ENCODE data around the gene ADORA2B.
A peak's percentile ranks its signal among the peaks of the same experiment; 100 is the strongest.

Gene ADORA2B

DNA sequence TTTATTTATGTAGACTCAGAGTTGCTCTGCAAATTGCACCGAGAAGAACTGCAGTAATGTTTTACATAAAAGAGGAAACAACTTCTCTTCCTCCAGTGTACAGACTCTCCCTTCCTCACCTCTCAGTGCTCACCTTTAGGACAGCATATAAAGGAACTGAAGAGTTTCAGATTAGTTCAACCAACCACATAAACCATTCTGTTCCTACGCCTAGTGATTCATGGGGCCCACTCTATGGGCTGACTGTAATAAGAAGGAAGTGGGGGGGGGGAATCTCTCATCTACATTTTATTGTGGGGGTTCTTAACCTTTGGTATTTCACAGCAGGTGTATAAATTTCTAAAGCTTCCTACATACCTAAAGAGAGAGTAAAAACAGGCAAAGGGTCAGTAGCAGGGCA lies 36.3 kb downstream of the ADORA2B start:
- DNase-seq (ENCODE audit: low read depth in 2 of 2): peak in 1 of 2 donors; percentile 17

DNA sequence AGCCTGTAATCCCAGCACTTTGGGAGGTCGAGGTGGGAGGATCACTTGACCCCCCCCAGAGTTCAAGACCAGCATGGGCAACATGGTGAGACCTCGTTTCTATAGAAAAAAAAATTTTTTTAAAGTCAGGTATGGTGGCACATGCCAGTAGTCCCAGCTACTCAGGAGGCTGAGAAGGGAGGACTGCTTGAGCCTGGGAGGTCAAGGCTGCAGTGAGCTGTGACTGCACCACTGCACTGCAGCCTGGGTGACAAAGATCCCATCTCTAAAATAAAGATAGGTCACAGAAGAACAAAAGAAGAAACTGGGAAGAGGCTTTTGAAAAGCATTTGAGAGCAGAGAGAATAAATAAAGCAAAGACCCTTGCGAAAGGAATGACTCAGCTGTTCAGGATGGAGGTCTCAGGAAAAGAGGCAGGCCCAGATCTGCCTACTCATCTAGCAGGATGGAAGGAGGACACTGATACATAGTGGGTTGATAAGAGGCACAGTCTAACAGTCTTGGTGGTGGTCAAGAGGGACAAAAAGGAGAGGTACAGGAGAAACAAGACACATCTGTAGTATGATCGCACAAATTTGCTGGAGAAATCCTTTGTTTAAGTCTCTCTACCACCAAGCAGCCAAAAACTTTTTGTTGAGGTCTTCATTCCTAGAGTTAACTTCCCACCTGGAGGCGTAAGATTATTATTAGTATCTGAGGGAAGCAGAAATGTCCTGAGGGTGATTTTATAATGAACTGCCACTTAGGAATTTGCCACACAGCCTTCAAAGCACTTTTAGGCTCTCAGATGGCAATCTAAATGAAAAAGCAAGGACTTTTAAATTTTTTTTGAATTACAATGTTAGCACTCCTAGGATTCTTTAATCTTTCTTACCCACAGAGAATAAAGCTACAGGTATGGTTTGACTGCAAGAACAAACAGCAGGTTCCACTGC lies 37.0 kb downstream of the ADORA2B start:
- no peak for DNase-seq (ENCODE audit: low read depth in 2 of 2)

DNA sequence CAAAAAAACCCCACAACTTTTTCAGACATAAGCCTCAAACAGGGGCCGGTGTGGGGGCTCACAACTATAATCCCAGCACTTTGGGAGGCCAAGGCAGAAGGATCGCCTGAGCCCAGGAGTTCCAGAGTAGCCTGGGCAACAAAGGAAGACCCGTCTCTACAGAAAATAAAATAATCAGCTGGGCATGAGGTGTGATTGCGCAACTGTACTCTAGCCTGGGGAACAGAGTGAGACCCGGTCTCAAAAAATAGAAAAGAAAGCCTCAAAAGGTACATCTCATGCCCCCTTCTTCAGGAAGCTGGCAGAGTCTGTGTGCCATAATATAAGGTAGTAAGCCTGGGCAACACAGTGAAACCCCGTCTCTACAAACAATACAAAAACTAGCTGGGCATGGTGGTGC lies 51.4 kb downstream of the ADORA2B start:
- no peak for DNase-seq (ENCODE audit: low read depth in 2 of 2)

GRCh38 chr17:15998031-15998562 lies 53.2 kb downstream of the ADORA2B start:
- DNase-seq (ENCODE audit: low read depth in 2 of 2): no peak

- peak; percentile 89 to 92 for DNase-seq (ENCODE audit: low read depth in 2 of 2)
Observed at GRCh38 chr17:15999141-15999973, 54.4 kb downstream of the ADORA2B start, which contains the start of the genes TTC19 and ZSWIM7. Gene TTC19, plus strand, starts transcription at chr17:15999824. Its CDS starts 25 bp downstream, at chr17:15999849. Gene ZSWIM7, minus strand, starts transcription at chr17:15999704. Its CDS starts 110 bp downstream, at chr17:15999594.

DNA sequence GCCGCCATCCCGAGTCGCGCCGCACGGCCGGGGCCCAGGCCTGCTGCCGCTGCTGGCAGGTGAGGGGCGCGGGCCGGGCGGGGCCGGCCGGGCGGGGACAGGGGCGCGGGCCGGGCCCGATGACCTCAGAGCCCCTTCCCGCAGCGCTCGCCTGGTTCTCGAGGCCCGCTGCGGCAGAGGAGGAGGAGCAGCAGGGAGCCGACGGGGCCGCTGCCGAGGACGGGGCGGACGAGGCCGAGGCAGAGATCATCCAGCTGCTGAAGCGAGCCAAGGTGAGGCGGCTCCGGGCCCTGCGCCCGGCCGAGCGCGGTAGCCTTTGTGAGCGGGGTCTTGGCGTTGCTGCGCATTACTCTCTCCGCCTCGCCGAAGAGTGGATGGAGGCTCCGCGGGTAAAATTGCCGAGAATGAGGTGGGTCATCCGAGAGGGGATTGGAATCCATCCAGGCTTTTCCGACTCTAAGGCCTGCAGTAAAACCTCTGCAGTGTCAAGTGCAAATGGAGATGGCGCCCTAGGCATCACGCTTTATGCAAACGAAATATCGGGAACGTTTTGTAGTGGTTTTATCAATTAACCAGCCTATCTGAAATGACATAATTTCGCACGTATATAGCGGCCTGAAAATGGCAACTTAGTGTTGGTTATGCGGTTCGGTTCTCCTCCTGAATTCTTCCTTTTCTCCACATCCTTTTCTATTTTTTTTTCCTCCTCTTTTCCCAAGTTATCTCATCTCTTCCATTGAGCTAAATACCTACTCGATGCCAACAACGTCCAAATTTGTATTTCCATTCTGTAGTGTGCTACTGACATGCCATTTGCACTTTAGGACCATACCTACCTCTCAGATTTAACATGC lies 55.3 kb downstream of the ADORA2B start:
- DNase-seq (ENCODE audit: low read depth in 2 of 2): no peak

GRCh38 chr17:16001226-16001897 lies 56.4 kb downstream of the ADORA2B start:
- no peak for DNase-seq (ENCODE audit: low read depth in 2 of 2)

GRCh38 chr17:16002708-16003260 lies 57.9 kb downstream of the ADORA2B start:
- no peak for DNase-seq (ENCODE audit: low read depth in 2 of 2)

DNA sequence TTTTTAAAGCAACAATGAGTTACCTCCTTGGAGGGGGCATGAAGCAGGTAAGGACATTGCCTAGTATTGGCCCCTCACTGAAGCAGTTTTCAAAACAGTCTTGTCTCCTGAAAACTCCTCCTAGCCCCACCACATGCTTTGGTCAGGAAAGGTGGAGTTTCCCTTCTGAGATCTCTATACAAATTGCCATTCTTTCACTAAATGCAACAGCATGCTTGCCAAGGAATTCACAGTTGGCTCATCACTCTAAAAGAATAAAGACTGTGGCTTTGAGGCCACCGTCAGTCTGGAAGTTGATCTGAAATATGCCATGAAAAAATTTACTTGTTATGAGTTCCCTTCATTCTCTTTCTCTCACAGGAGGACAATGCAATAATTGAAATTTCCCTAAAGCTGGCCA lies 58.9 kb downstream of the ADORA2B start:
- no peak for DNase-seq (ENCODE audit: low read depth in 2 of 2)

GRCh38 chr17:16005636-16006035 lies 60.7 kb downstream of the ADORA2B start:
- DNase-seq (ENCODE audit: low read depth in 2 of 2): no peak

- no peak for DNase-seq (ENCODE audit: low read depth in 2 of 2)
Observed at GRCh38 chr17:16007439-16007838, 62.5 kb downstream of the ADORA2B start.

- no peak for DNase-seq (ENCODE audit: low read depth in 2 of 2)
Observed at GRCh38 chr17:16013943-16014407, 69.0 kb downstream of the ADORA2B start.

GRCh38 chr17:16019347-16019746 lies 74.4 kb downstream of the ADORA2B start:
- DNase-seq (ENCODE audit: low read depth in 2 of 2): no peak

DNA sequence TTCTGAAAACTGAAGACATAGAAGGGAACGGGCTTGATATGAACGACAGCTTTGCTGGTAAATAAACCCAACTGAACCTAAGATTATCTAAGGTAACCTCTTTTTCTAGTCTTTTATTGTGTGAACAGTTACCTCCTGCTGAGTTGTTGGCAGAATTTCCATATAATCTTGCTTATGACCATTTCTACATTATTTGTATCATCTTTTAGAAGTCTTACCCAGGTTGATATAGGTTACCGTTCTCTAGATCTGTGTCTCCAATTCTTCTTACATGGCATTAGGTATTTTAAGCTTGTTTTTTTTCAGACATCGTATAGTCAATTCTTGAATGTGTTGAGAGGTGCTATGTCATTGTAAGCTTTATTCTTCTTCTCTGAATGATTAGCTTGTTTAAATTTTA lies 79.0 kb downstream of the ADORA2B start:
- no peak for DNase-seq (ENCODE audit: low read depth in 2 of 2)

GRCh38 chr17:16025202-16025601 lies 80.3 kb downstream of the ADORA2B start:
- DNase-seq (ENCODE audit: low read depth in 2 of 2): no peak
